ENCODE results near the gene KCTD5.

The KCTD5 gene

DNA sequence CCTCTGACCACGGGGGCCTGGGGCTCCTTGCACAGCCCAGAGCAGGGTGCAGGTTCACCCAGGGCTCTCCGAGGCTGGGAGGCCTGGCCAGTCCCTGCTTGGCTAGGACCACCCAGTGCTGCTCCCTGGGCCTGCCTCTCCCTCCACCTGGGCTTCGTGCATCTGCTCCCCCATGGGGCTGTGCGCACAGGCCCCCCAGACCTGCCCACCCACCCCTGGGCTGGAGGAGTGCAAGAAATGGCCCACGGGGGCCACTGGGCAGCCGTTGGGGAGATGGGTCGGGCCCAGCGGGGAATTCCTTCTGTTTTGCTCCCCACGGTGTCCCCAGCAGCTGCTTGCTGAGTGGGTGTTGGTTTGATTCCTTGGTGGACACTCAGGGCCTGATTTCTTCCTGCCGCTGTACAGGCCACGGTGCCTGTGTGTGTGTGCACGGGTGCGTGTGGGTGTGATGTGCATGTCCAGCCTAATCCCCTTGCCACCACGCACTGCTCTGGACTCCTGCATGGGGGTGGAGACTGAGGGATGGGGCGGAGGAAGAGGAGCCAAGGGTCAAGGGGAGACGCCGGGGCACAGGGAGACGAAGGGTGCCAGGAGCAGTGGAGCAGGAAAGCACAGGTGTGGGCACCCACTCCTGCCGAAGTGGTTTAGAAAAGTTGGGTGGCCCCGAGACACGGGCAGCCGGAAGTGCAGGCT lies 29.2 kb downstream of the KCTD5 start:
- no peaks in the 10 kb centered on the region for H3K36me3 ChIP-seq (ENCODE audit: control insufficient read depth, insufficient read depth, low read length)
- TF ChIP-seq, protein P1, sequence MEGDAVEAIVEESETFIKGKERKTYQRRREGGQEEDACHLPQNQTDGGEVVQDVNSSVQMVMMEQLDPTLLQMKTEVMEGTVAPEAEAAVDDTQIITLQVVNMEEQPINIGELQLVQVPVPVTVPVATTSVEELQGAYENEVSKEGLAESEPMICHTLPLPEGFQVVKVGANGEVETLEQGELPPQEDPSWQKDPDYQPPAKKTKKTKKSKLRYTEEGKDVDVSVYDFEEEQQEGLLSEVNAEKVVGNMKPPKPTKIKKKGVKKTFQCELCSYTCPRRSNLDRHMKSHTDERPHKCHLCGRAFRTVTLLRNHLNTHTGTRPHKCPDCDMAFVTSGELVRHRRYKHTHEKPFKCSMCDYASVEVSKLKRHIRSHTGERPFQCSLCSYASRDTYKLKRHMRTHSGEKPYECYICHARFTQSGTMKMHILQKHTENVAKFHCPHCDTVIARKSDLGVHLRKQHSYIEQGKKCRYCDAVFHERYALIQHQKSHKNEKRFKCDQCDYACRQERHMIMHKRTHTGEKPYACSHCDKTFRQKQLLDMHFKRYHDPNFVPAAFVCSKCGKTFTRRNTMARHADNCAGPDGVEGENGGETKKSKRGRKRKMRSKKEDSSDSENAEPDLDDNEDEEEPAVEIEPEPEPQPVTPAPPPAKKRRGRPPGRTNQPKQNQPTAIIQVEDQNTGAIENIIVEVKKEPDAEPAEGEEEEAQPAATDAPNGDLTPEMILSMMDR (IDR thresholded peaks at IDR 0.05): no peak
- H3K27ac ChIP-seq: no peak overlapping the region
- no peak overlapping the region for H3K4me2 ChIP-seq (ENCODE audit: low read length)
- no peaks in the 10 kb centered on the region for H3K4me1 ChIP-seq
- no peak overlapping the region for H3K9ac ChIP-seq
- no peaks in the 10 kb centered on the region for H3K9me3 ChIP-seq (ENCODE audit: control insufficient read depth, low read length)
- H3K79me2 ChIP-seq: no peaks in the 10 kb centered on the region
- no peak overlapping the region for H2AFZ ChIP-seq
- no peak overlapping the region for H3K4me3 ChIP-seq (ENCODE audit: low read depth, low read length)
- H3K27me3 ChIP-seq (ENCODE audit: control insufficient read depth, insufficient read depth, low read length): no peaks in the 10 kb centered on the region

DNA sequence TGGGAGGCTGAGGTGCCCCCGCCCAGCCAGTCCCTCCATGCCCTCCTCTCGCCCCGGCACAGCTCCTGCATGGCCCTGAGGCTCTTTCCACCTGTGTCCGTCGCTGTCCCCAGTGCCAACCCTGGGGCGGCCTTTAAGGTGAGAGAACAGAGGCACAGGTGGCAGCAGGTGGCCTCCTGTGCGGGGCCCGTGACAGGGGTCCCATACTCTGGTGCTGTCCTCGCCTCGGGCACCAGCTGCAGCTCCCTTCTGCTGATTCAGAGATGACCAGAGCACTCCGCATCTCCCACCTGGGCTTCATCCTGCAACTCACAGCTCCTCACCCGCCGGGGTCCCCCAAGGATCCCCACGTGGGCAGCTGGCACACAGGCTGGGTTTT lies 29.7 kb downstream of the KCTD5 start:
- Histone ChIP-seq H2AFZ (no peak overlapping the region), H3K36me3 (ENCODE audit: control insufficient read depth, insufficient read depth, low read length) (no peaks in the 10 kb centered on the region), H3K4me1 (no peaks in the 10 kb centered on the region), H3K9ac (no peak overlapping the region), H3K4me3 (ENCODE audit: low read depth, low read length) (no peak overlapping the region), H3K27me3 (ENCODE audit: control insufficient read depth, insufficient read depth, low read length) (no peaks in the 10 kb centered on the region), H3K9me3 (ENCODE audit: control insufficient read depth, low read length) (no peaks in the 10 kb centered on the region), H3K79me2 (no peaks in the 10 kb centered on the region), H3K27ac (no peak overlapping the region), H3K4me2 (ENCODE audit: low read length) (no peak overlapping the region)
- TF ChIP-seq, protein P1 (IDR thresholded peaks at IDR 0.05): no peak

DNA sequence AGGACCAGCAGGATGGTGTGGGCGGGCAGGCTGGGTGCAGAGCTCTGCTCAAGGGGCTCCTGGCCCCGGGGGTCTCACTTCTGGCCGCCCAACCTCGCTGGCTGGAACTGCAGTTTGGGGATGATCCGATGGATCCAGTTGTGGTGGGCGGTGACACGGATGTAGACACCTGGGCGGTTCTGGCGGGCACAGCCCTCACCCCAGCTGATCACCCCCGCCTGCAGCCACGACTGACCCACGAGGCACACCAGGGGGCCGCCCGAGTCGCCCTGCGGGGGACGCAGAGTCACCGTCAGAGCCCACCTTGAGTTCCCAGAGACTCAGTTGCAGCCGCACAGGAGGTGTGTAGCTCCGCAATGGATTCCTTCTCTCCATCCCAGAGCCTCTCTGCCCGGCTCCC lies 30.2 kb downstream of the KCTD5 start:
- Histone ChIP-seq H3K79me2 (no peaks in the 10 kb centered on the region), H2AFZ (no peak overlapping the region), H3K9me3 (ENCODE audit: control insufficient read depth, low read length) (no peaks in the 10 kb centered on the region), H3K36me3 (ENCODE audit: control insufficient read depth, insufficient read depth, low read length) (no peaks in the 10 kb centered on the region), H3K4me1 (no peaks in the 10 kb centered on the region), H3K4me3 (ENCODE audit: low read depth, low read length) (no peak overlapping the region), H3K4me2 (ENCODE audit: low read length) (no peak overlapping the region), H3K27me3 (ENCODE audit: control insufficient read depth, insufficient read depth, low read length) (no peaks in the 10 kb centered on the region), H3K27ac (no peak overlapping the region), H3K9ac (no peak overlapping the region)
- TF ChIP-seq, protein P1 (IDR thresholded peaks at IDR 0.05): no peak

GRCh38 chr16:2713523-2713922 lies 31.2 kb downstream of the KCTD5 start:
- H3K36me3 ChIP-seq (ENCODE audit: control insufficient read depth, insufficient read depth, low read length): no peaks in the 10 kb centered on the region
- no peaks in the 10 kb centered on the region for H3K4me1 ChIP-seq
- no peak overlapping the region for H3K27ac ChIP-seq
- no peaks in the 10 kb centered on the region for H3K27me3 ChIP-seq (ENCODE audit: control insufficient read depth, insufficient read depth, low read length)
- no peaks in the 10 kb centered on the region for H3K79me2 ChIP-seq
- no peak overlapping the region for H3K4me2 ChIP-seq (ENCODE audit: low read length)
- TF ChIP-seq, protein P1 (IDR thresholded peaks at IDR 0.05): no peak
- no peak overlapping the region for H3K9ac ChIP-seq
- no peaks in the 10 kb centered on the region for H3K9me3 ChIP-seq (ENCODE audit: control insufficient read depth, low read length)
- H2AFZ ChIP-seq: no peak overlapping the region
- no peak overlapping the region for H3K4me3 ChIP-seq (ENCODE audit: low read depth, low read length)
